Neural crest cell (in vitro differentiated cells): ENCODE data around the gene PDE7B. TPM values are rescaled to one million over a fixed set of nuclear protein-coding genes. Genes with fewer than 3 reads are reported as not detected.

Experiments
- DNase-seq: peaks from one replicate; pipeline ENCODE4 v3.0.0; 2021; ENCODE audit warnings: low read depth, mixed read lengths, low spot score
- H3K27ac Mint-ChIP-seq: one replicate; pipeline ENCODE4 v1.8.0; 2021; ENCODE audit warnings: mild to moderate bottlenecking, mixed read lengths; ENCODE audit not compliant: unreplicated experiment
- H3K27me3 Mint-ChIP-seq: 2 replicates; pipeline ENCODE4 v1.8.0; 2021; ENCODE audit warnings: low read depth, mild to moderate bottlenecking, mixed read lengths
- H3K36me3 Mint-ChIP-seq: 2 replicates; pipeline ENCODE4 v1.8.0; 2021; ENCODE audit warnings: low read depth, mild to moderate bottlenecking, mixed read lengths
- H3K4me1 Mint-ChIP-seq: 2 replicates; pipeline ENCODE4 v1.8.0; 2021; ENCODE audit warnings: mixed read lengths
- H3K4me3 Mint-ChIP-seq: one replicate; pipeline ENCODE4 v1.8.0; 2021; ENCODE audit warnings: mild to moderate bottlenecking, mixed read lengths
- H3K9me3 Mint-ChIP-seq: 2 replicates; pipeline ENCODE4 v1.8.0; 2021; ENCODE audit warnings: mixed read lengths
- total RNA-seq: library from RNA; stranded (reverse); gene quantifications from 2 replicates; pipeline ENCODE4 v1.2.1, GENCODE V29; 2021
- TF ChIP-seq, protein P1 (sequence below): fragments of 200-600 bp; sonication (generic); conservative IDR thresholded peaks from 2 replicates; pipeline ENCODE4 v1.5.0; 2021; ENCODE audit warnings: antibody characterized with exemption, mild to moderate bottlenecking

Gene PDE7B
- total RNA-seq, 1 donor from 2014 or later = 0.58 TPM

DNA sequence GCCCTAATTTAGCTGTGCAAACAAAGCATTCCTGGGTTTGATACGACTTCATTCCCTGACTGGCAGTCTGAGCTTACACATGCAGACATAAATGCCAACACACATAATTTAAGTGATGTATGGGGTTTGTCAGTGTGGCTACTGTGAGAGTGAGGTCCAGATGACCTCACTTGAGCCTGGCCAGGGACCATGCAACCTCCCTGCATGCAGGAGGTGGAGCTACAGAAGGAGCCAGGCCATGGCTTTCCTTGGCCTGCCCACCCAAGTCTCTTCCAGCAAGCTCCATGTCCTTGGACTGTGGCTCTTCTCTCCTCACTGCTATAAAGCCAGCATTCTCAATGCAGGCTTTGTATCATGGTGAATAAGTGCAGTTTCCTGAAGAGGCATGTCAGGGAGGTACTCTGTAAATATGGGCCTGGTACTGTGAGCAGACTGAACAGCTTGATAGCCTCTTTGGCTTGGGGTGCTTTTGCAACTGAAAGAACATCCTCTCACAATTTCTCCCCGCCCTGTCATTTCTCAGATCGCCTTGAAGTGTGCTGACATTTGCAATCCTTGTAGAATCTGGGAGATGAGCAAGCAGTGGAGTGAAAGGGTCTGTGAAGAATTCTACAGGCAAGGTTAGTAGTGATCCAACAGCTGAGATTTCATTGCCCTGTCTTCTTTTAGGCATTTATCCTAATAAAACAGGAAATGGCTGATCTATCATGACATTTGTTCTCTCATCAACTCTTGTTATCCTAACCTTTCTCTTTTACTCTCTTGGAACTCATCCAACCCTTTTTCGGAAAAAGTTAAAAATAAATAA, 329.4 kb downstream of the PDE7B start:
- Mint-ChIP-seq H3K4me1 (peaks cover 22% of the 10 kb centered on the region), H3K4me3 (peak overlapping the region; percentile 22), H3K36me3 (no peaks in the 10 kb centered on the region), H3K9me3 (no peaks in the 10 kb centered on the region), H3K27ac (peak overlapping the region; percentile 52), H3K27me3 (no peaks in the 10 kb centered on the region)
- DNase-seq = no peak
- TF ChIP-seq, protein P1, sequence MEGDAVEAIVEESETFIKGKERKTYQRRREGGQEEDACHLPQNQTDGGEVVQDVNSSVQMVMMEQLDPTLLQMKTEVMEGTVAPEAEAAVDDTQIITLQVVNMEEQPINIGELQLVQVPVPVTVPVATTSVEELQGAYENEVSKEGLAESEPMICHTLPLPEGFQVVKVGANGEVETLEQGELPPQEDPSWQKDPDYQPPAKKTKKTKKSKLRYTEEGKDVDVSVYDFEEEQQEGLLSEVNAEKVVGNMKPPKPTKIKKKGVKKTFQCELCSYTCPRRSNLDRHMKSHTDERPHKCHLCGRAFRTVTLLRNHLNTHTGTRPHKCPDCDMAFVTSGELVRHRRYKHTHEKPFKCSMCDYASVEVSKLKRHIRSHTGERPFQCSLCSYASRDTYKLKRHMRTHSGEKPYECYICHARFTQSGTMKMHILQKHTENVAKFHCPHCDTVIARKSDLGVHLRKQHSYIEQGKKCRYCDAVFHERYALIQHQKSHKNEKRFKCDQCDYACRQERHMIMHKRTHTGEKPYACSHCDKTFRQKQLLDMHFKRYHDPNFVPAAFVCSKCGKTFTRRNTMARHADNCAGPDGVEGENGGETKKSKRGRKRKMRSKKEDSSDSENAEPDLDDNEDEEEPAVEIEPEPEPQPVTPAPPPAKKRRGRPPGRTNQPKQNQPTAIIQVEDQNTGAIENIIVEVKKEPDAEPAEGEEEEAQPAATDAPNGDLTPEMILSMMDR = no peak

DNA sequence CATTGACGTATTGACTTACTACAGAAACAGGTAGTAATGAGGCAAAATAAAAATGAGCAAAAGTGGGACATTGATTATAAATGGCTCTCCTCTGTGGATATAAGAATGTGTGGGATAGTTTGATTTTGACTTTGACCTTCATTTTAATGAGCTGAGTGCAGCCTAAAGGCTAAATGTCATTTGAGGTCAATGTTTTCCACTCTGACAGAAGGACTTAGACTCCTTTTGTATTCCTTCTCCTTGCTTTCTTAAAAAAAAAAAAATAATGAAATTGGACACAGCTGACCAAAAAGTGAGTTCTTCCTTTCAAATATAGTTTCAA, 330.0 kb downstream of the PDE7B start:
- TF ChIP-seq, protein P1 = no peak
- no peak overlapping the region for H3K27ac Mint-ChIP-seq
- H3K27me3 Mint-ChIP-seq = no peaks in the 10 kb centered on the region
- peaks cover 22% of the 10 kb centered on the region for H3K4me1 Mint-ChIP-seq
- no peaks in the 10 kb centered on the region for H3K36me3 Mint-ChIP-seq
- peak overlapping the region; percentile 22 for H3K4me3 Mint-ChIP-seq
- H3K9me3 Mint-ChIP-seq = no peaks in the 10 kb centered on the region
- DNase-seq = no peak

- H3K4me1 Mint-ChIP-seq = peaks cover 22% of the 10 kb centered on the region
- TF ChIP-seq, protein P1 = no peak
- H3K9me3 Mint-ChIP-seq = no peaks in the 10 kb centered on the region
- no peaks in the 10 kb centered on the region for H3K27me3 Mint-ChIP-seq
- no peak for DNase-seq
- H3K36me3 Mint-ChIP-seq = no peaks in the 10 kb centered on the region
- peak overlapping the region; percentile 22 for H3K4me3 Mint-ChIP-seq
- H3K27ac Mint-ChIP-seq = peak overlapping the region; percentile 59
These were observed 330.4 kb downstream of the PDE7B start for GRCh38 chr6:136181861-136182260.

DNA sequence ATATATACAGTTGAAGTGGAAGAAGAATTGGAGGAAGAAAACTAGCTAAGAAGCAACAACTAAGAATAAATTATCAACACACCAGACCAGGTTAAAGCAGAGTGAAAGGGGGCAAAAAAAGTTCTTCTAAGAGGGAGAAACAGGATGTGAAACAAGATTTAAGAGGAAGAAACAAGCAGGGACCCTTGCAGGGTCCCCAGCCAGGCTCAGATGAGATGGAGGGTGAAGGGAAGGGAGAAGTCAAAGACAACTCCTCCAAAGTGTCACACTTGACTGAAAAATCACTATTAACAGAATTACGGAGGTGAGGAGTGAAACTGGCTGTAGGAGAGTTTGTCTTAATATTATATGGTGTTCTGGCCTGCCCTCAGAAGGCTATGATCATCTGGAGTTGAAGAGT, 333.2 kb downstream of the PDE7B start:
- no peaks in the 10 kb centered on the region for H3K9me3 Mint-ChIP-seq
- H3K27ac Mint-ChIP-seq = no peak overlapping the region
- H3K36me3 Mint-ChIP-seq = no peaks in the 10 kb centered on the region
- peaks cover 22% of the 10 kb centered on the region for H3K4me1 Mint-ChIP-seq
- no peaks in the 10 kb centered on the region for H3K27me3 Mint-ChIP-seq
- TF ChIP-seq, protein P1 = no peak
- no peak overlapping the region for H3K4me3 Mint-ChIP-seq
- no peak for DNase-seq

DNA sequence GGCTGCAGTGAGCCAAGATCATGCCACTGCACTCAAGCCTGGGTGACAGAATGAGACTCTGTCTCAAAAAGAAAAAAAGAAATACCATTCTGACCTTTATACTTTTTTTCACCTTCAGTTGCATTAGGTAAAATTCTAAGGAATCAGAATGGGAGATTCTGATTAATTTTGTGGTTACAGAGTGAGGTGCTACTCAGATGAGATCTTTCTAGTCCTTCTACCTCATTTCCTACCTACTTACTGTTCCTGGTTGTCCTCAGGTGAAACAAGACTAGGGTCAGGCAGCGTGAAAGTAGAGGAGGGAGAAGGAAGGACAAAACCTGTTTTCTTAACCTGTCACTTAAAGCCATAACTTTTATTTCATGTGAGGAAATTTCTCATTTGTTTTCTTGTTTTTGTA, 334.9 kb downstream of the PDE7B start:
- Mint-ChIP-seq H3K27me3 (no peaks in the 10 kb centered on the region), H3K4me1 (peaks cover 13% of the 10 kb centered on the region), H3K9me3 (no peaks in the 10 kb centered on the region), H3K36me3 (no peaks in the 10 kb centered on the region), H3K27ac (no peak overlapping the region), H3K4me3 (no peak overlapping the region)
- TF ChIP-seq, protein P1 = no peak
- DNase-seq = no peak
